Measurements from ENCODE around the gene TJP1.

TJP1 gene

GRCh38 chr15:29687939-29688505 is 134.2 kb downstream of the TJP1 start:
- FAIRE-seq: no peak
- no peak for DNase-seq (ENCODE audit: insufficient read length, low spot score)
- no peak for TF ChIP-seq POLR2AphosphoS5 (IDR thresholded peaks at IDR 0.05; ENCODE audit: low read depth, low read length)
- no peak for TF ChIP-seq SPI1 (IDR thresholded peaks at IDR 0.05; ENCODE audit: low read depth, low read length)
- no peak for TF ChIP-seq PAX5 (IDR thresholded peaks at IDR 0.05; ENCODE audit: insufficient read depth, low read length, severe bottlenecking)
- no peak for TF ChIP-seq POLR2A (IDR thresholded peaks at IDR 0.05; ENCODE audit: low read depth, low read length)
- no peak for TF ChIP-seq TAF1 (IDR thresholded peaks at IDR 0.05; ENCODE audit: low read depth, low read length)
- TF ChIP-seq POU2F2 (IDR thresholded peaks at IDR 0.05; ENCODE audit: low read depth, low read length): no peak

GRCh38 chr15:29687204-29687815 is 135.0 kb downstream of the TJP1 start:
- no peak for FAIRE-seq
- DNase-seq (ENCODE audit: insufficient read length, low spot score): no peak
- TF ChIP-seq POLR2AphosphoS5 (IDR thresholded peaks at IDR 0.05; ENCODE audit: low read depth, low read length): no peak
- TF ChIP-seq PAX5 (IDR thresholded peaks at IDR 0.05; ENCODE audit: insufficient read depth, low read length, severe bottlenecking): no peak
- no peak for TF ChIP-seq POU2F2 (IDR thresholded peaks at IDR 0.05; ENCODE audit: low read depth, low read length)
- no peak for TF ChIP-seq SPI1 (IDR thresholded peaks at IDR 0.05; ENCODE audit: low read depth, low read length)
- TF ChIP-seq POLR2A (IDR thresholded peaks at IDR 0.05; ENCODE audit: low read depth, low read length): no peak
- TF ChIP-seq TAF1 (IDR thresholded peaks at IDR 0.05; ENCODE audit: low read depth, low read length): no peak

- FAIRE-seq (no peak), DNase-seq (ENCODE audit: insufficient read length, low spot score) (no peak)
- no peak for TF ChIP-seq POU2F2 (IDR thresholded peaks at IDR 0.05; ENCODE audit: low read depth, low read length)
- TF ChIP-seq POLR2AphosphoS5 (IDR thresholded peaks at IDR 0.05; ENCODE audit: low read depth, low read length): no peak
- no peak for TF ChIP-seq TAF1 (IDR thresholded peaks at IDR 0.05; ENCODE audit: low read depth, low read length)
- no peak for TF ChIP-seq PAX5 (IDR thresholded peaks at IDR 0.05; ENCODE audit: insufficient read depth, low read length, severe bottlenecking)
- TF ChIP-seq POLR2A (IDR thresholded peaks at IDR 0.05; ENCODE audit: low read depth, low read length): no peak
- no peak for TF ChIP-seq SPI1 (IDR thresholded peaks at IDR 0.05; ENCODE audit: low read depth, low read length)
These were observed 135.6 kb downstream of the TJP1 start for GRCh38 chr15:29686445-29687203.

GRCh38 chr15:29686079-29686425 is 136.2 kb downstream of the TJP1 start:
- TF ChIP-seq POU2F2 (IDR thresholded peaks at IDR 0.05; ENCODE audit: low read depth, low read length) (no peak), POLR2A (IDR thresholded peaks at IDR 0.05; ENCODE audit: low read depth, low read length) (no peak), TAF1 (IDR thresholded peaks at IDR 0.05; ENCODE audit: low read depth, low read length) (no peak)
- FAIRE-seq (no peak), DNase-seq (ENCODE audit: insufficient read length, low spot score) (no peak)

- TF ChIP-seq SPI1 (IDR thresholded peaks at IDR 0.05; ENCODE audit: low read depth, low read length) (no peak), PAX5 (IDR thresholded peaks at IDR 0.05; ENCODE audit: insufficient read depth, low read length, severe bottlenecking) (no peak), POLR2A (IDR thresholded peaks at IDR 0.05; ENCODE audit: low read depth, low read length) (no peak), POLR2AphosphoS5 (IDR thresholded peaks at IDR 0.05; ENCODE audit: low read depth, low read length) (no peak), POU2F2 (IDR thresholded peaks at IDR 0.05; ENCODE audit: low read depth, low read length) (no peak), TAF1 (IDR thresholded peaks at IDR 0.05; ENCODE audit: low read depth, low read length) (no peak)
- FAIRE-seq: no peak
- DNase-seq (ENCODE audit: insufficient read length, low spot score): no peak
These were observed 136.9 kb downstream of the TJP1 start for GRCh38 chr15:29685156-29686078.

GRCh38 chr15:29682781-29683180 is 139.5 kb downstream of the TJP1 start:
- DNase-seq (ENCODE audit: insufficient read length, low spot score) (no peak), FAIRE-seq (no peak)
- no peak for TF ChIP-seq POU2F2 (IDR thresholded peaks at IDR 0.05; ENCODE audit: low read depth, low read length)
- TF ChIP-seq POLR2AphosphoS5 (IDR thresholded peaks at IDR 0.05; ENCODE audit: low read depth, low read length): no peak
- no peak for TF ChIP-seq PAX5 (IDR thresholded peaks at IDR 0.05; ENCODE audit: insufficient read depth, low read length, severe bottlenecking)
- no peak for TF ChIP-seq SPI1 (IDR thresholded peaks at IDR 0.05; ENCODE audit: low read depth, low read length)

- TF ChIP-seq POU2F2 (IDR thresholded peaks at IDR 0.05; ENCODE audit: low read depth, low read length) (no peak), POLR2A (IDR thresholded peaks at IDR 0.05; ENCODE audit: low read depth, low read length) (no peak), POLR2AphosphoS5 (IDR thresholded peaks at IDR 0.05; ENCODE audit: low read depth, low read length) (no peak), TAF1 (IDR thresholded peaks at IDR 0.05; ENCODE audit: low read depth, low read length) (no peak), SPI1 (IDR thresholded peaks at IDR 0.05; ENCODE audit: low read depth, low read length) (no peak), PAX5 (IDR thresholded peaks at IDR 0.05; ENCODE audit: insufficient read depth, low read length, severe bottlenecking) (no peak)
- no peak for DNase-seq (ENCODE audit: insufficient read length, low spot score)
- no peak for FAIRE-seq
These were observed 139.9 kb downstream of the TJP1 start for GRCh38 chr15:29682361-29682760.

GRCh38 chr15:29681946-29682345 is 140.3 kb downstream of the TJP1 start:
- TF ChIP-seq SPI1 (IDR thresholded peaks at IDR 0.05; ENCODE audit: low read depth, low read length): no peak
- TF ChIP-seq PAX5 (IDR thresholded peaks at IDR 0.05; ENCODE audit: insufficient read depth, low read length, severe bottlenecking): no peak
- TF ChIP-seq POLR2AphosphoS5 (IDR thresholded peaks at IDR 0.05; ENCODE audit: low read depth, low read length): no peak
- no peak for TF ChIP-seq POLR2A (IDR thresholded peaks at IDR 0.05; ENCODE audit: low read depth, low read length)
- no peak for FAIRE-seq

More at GRCh38 chr15:29681946-29682345, 140.3 kb downstream of the TJP1 start:
- DNase-seq (ENCODE audit: insufficient read length, low spot score): no peak
